H9 (cell line): ENCODE results near the gene TGFA. TPM values are rescaled to one million over a fixed set of nuclear protein-coding genes. Genes with fewer than 3 reads are reported as not detected.

Source experiments
- DNase-seq: peaks from one replicate; pipeline ENCODE4 v3.0.0-alpha.2; 2017
- H2AFZ ChIP-seq: one replicate; pipeline ENCODE4 v1.6.1; 2013; ENCODE audit warnings: mild to moderate bottlenecking, low read length, control low read depth, moderate library complexity
- H2AK5ac ChIP-seq: 2 replicates; pipeline ENCODE4 v1.6.1; 2013; ENCODE audit warnings: low read length, control low read depth, mixed read lengths; ENCODE audit not compliant: insufficient read length
- H2BK120ac ChIP-seq: one replicate; pipeline ENCODE4 v1.6.1; 2013; ENCODE audit warnings: low read depth, mild to moderate bottlenecking, low read length, control low read depth, inconsistent platforms; ENCODE audit not compliant: poor library complexity, severe bottlenecking
- H2BK12ac ChIP-seq: 2 replicates; pipeline ENCODE4 v1.6.1; 2013; ENCODE audit warnings: low read length, control low read depth, mixed read lengths, low read depth; ENCODE audit not compliant: insufficient read length
- H2BK15ac ChIP-seq: 2 replicates; pipeline ENCODE4 v1.6.1; 2013; ENCODE audit warnings: low read depth, low read length, control low read depth
- H2BK20ac ChIP-seq: one replicate; pipeline ENCODE4 v1.6.1; 2013; ENCODE audit warnings: low read depth, mild to moderate bottlenecking, low read length, control low read depth, inconsistent platforms; ENCODE audit not compliant: poor library complexity, severe bottlenecking
- H2BK5ac ChIP-seq: 2 replicates; pipeline ENCODE4 v1.6.1; 2013; ENCODE audit warnings: low read length, control low read depth, mixed read lengths; ENCODE audit not compliant: insufficient read length
- H3K14ac ChIP-seq: 2 replicates; pipeline ENCODE4 v1.6.1; 2013; ENCODE audit warnings: low read length, control low read depth; ENCODE audit not compliant: insufficient read depth
- H3K18ac ChIP-seq: 2 replicates; pipeline ENCODE4 v1.6.1; 2013; ENCODE audit warnings: low read depth, mild to moderate bottlenecking, mixed read lengths, low read length, control low read depth; ENCODE audit not compliant: insufficient read length
- H3K23ac ChIP-seq: 2 replicates; pipeline ENCODE4 v1.6.1; 2013; ENCODE audit warnings: low read length, control low read depth, mixed read lengths, low read depth; ENCODE audit not compliant: insufficient read length
- H3K23me2 ChIP-seq: 2 replicates; pipeline ENCODE4 v1.6.1; 2013; ENCODE audit warnings: low read depth, mild to moderate bottlenecking, mixed read lengths, low read length, control low read depth; ENCODE audit not compliant: insufficient read length, poor library complexity, severe bottlenecking
- H3K27ac ChIP-seq: 2 replicates; pipeline ENCODE4 v1.5.1; 2013; ENCODE audit warnings: low read length, control low read depth, mixed read lengths, low read depth; ENCODE audit not compliant: insufficient read length
- H3K27me3 ChIP-seq: 2 replicates; pipeline ENCODE4 v1.6.1; 2013; ENCODE audit warnings: low read length, control low read depth, inconsistent platforms; ENCODE audit not compliant: insufficient read depth
- H3K4ac ChIP-seq: 2 replicates; pipeline ENCODE4 v1.6.1; 2013; ENCODE audit warnings: low read depth, mild to moderate bottlenecking, control low read depth, inconsistent platforms, low read length, moderate library complexity
- H3K4me1 ChIP-seq: 2 replicates; pipeline ENCODE4 v1.6.1; 2013; ENCODE audit warnings: low read length, control low read depth, inconsistent platforms; ENCODE audit not compliant: insufficient read depth
- H3K4me2 ChIP-seq: 2 replicates; pipeline ENCODE4 v1.6.1; 2013; ENCODE audit warnings: low read length, control low read depth, mixed read lengths; ENCODE audit not compliant: insufficient read length, insufficient read depth
- H3K56ac ChIP-seq: 2 replicates; pipeline ENCODE4 v1.6.1; 2013; ENCODE audit warnings: low read depth, mild to moderate bottlenecking, mixed read lengths, low read length, control low read depth; ENCODE audit not compliant: insufficient read length
- H3K79me1 ChIP-seq: 2 replicates; pipeline ENCODE4 v1.6.1; 2013; ENCODE audit warnings: low read depth, mild to moderate bottlenecking, moderate library complexity, low read length, control low read depth, inconsistent platforms; ENCODE audit not compliant: insufficient read depth, poor library complexity, severe bottlenecking
- H3K79me2 ChIP-seq: 2 replicates; pipeline ENCODE4 v1.6.1; 2013; ENCODE audit warnings: low read length, control low read depth, inconsistent platforms; ENCODE audit not compliant: insufficient read depth
- H3K9ac ChIP-seq: 2 replicates; pipeline ENCODE4 v1.6.1; 2013; ENCODE audit warnings: low read length, control low read depth, mixed read lengths; ENCODE audit not compliant: insufficient read length; ENCODE audit errors: extremely low read depth
- H3K9me3 ChIP-seq: one replicate; pipeline ENCODE4 v1.6.1; 2013; ENCODE audit warnings: low read depth, low read length, inconsistent platforms; ENCODE audit not compliant: control insufficient read depth
- H3T11ph ChIP-seq: one replicate; pipeline ENCODE4 v1.6.1; 2013; ENCODE audit warnings: mild to moderate bottlenecking, low read length, control low read depth, inconsistent platforms
- H4K20me1 ChIP-seq: one replicate; pipeline ENCODE4 v1.6.1; 2013; ENCODE audit not compliant: control insufficient read depth, insufficient read length, insufficient read depth
- H4K5ac ChIP-seq: 2 replicates; pipeline ENCODE4 v1.6.1; 2013; ENCODE audit warnings: low read depth, mild to moderate bottlenecking, mixed read lengths, low read length, control low read depth; ENCODE audit not compliant: insufficient read length
- H4K8ac ChIP-seq: replicated peaks from 2 replicates; pipeline ENCODE4 v1.6.1; 2013; ENCODE audit warnings: low read length, control low read depth, mixed read lengths, low read depth; ENCODE audit not compliant: insufficient read length
- H4K91ac ChIP-seq: 2 replicates; pipeline ENCODE4 v1.6.1; 2013; ENCODE audit warnings: low read depth, mild to moderate bottlenecking, moderate library complexity, mixed read lengths, low read length, control low read depth; ENCODE audit not compliant: insufficient read length
- H3K27ac Mint-ChIP-seq, 3 experiments: 2 replicates in 2 of 3; 3 replicates in 1 of 3; pipeline ENCODE4 v1.8.0; 2020 to 2021; ENCODE audit warnings: mixed read lengths in 3 of 3, mild to moderate bottlenecking in 1 of 3, moderate library complexity in 1 of 3
- H3K27me3 Mint-ChIP-seq: 2 replicates; pipeline ENCODE4 v1.8.0; 2021; ENCODE audit warnings: low read depth, mild to moderate bottlenecking, moderate library complexity, mixed read lengths
- H3K36me3 Mint-ChIP-seq, 3 experiments: 2 replicates in 2 of 3; 3 replicates in 1 of 3; pipeline ENCODE4 v1.8.0; 2020 to 2021; ENCODE audit warnings: low read depth in 3 of 3, mixed read lengths in 3 of 3; ENCODE audit not compliant: insufficient read depth in 1 of 3
- H3K4me1 Mint-ChIP-seq, 2 experiments: 2 replicates each; pipeline ENCODE4 v1.8.0; 2020; ENCODE audit warnings: mixed read lengths in 2 of 2
- H3K4me3 Mint-ChIP-seq, 2 experiments: 2 replicates in 1 of 2; 3 replicates in 1 of 2; pipeline ENCODE4 v1.8.0; 2020 to 2021; ENCODE audit warnings: mild to moderate bottlenecking in 2 of 2, mixed read lengths in 2 of 2, moderate library complexity in 1 of 2
- H3K9me3 Mint-ChIP-seq, 2 experiments: 2 replicates in 1 of 2; 3 replicates in 1 of 2; pipeline ENCODE4 v1.8.0; 2020; ENCODE audit warnings: mild to moderate bottlenecking in 2 of 2, mixed read lengths in 2 of 2, moderate library complexity in 1 of 2
- CTCF ChIP-seq: fragments of 200-600 bp; sonication (generic); conservative IDR thresholded peaks from 3 replicates; pipeline ENCODE4 v1.8.0; 2021; ENCODE audit warnings: antibody characterized with exemption, mild to moderate bottlenecking
- WGBS: extraction: QIAGEN DNeasy Blood & Tissue Kit; methylation state at CpG from one replicate; pipeline ENCODE4 v1.1.7; 2013; ENCODE audit warnings: missing lambda C conversion rate, low lambda C conversion rate, mixed read lengths; ENCODE audit not compliant: insufficient read length; ENCODE audit errors: extremely low coverage; 5-methylcytosine and 5-hydroxymethylcytosine counted together
- total RNA-seq: library from RNA; stranded (reverse); gene quantifications from 2 replicates; pipeline ENCODE4 v1.2.1, GENCODE V29; 2021

TGFA gene
- total RNA-seq, 1 experiment from 2014 or later = 3.3 TPM

- no peak for DNase-seq
- H3K9me3 ChIP-seq = no peaks in the 10 kb centered on the region
- no peak overlapping the region for H3K4me2 ChIP-seq
- H2BK5ac ChIP-seq = no peak overlapping the region
- H3K4me1 ChIP-seq = no peaks in the 10 kb centered on the region
- H4K8ac ChIP-seq = no peak overlapping the region
- H3K14ac ChIP-seq = no peak overlapping the region
- Mint-ChIP-seq H3K4me1 (no peaks in the 10 kb centered on the region), H3K27ac (no peak overlapping the region), H3K27me3 (peaks cover 2% of the 10 kb centered on the region), H3K36me3 (no peaks in the 10 kb centered on the region), H3K4me3 (no peak overlapping the region), H3K9me3 (no peaks in the 10 kb centered on the region; a peak in 1 of 5 replicates)
- no peak overlapping the region for H3K9ac ChIP-seq
- H3K23me2 ChIP-seq = no peaks in the 10 kb centered on the region
- no peaks in the 10 kb centered on the region for H4K20me1 ChIP-seq
- H2BK120ac ChIP-seq = no peak overlapping the region
- no peak overlapping the region for H3K18ac ChIP-seq
- no peak overlapping the region for H2AFZ ChIP-seq
- H4K91ac ChIP-seq = no peak overlapping the region
- no peaks in the 10 kb centered on the region for H3K79me2 ChIP-seq
- no peak overlapping the region for H3T11ph ChIP-seq
- H2BK20ac ChIP-seq = no peak overlapping the region
- WGBS = no CpG with 5 or more reads among the region's 7 CpGs
- no peak for TF ChIP-seq CTCF
- no peaks in the 10 kb centered on the region for H3K27me3 ChIP-seq
- H2BK15ac ChIP-seq = no peak overlapping the region
- no peak overlapping the region for H3K27ac ChIP-seq
- no peaks in the 10 kb centered on the region for H3K79me1 ChIP-seq
- H3K4ac ChIP-seq = no peak overlapping the region
- H3K56ac ChIP-seq = no peak overlapping the region
- H2BK12ac ChIP-seq = no peak overlapping the region
- H3K23ac ChIP-seq = no peak overlapping the region
- no peak overlapping the region for H2AK5ac ChIP-seq
- H4K5ac ChIP-seq = no peak overlapping the region
Observed at GRCh38 chr2:70583091-70583490, 29.5 kb upstream of the TGFA start.
